Immature natural killer cell (primary cell): ENCODE results near the gene CDK11A. TPM values are rescaled to one million over a fixed set of nuclear protein-coding genes. Genes with fewer than 3 reads are reported as not detected.
A peak's percentile ranks its signal among the peaks of the same experiment; 100 is the strongest.
"Not testable (repeated sequence)": the region's sequence is repeated elsewhere in the genome, so short reads cannot be mapped to it uniquely, and the experiment has no call there.

Source experiments
- DNase-seq, 3 donors: peaks; one replicate each; pipeline ENCODE4 v3.0.0; 2022; ENCODE audit warnings: mixed read lengths in 1 of 3
- H3K27ac Mint-ChIP-seq, 6 donors: one replicate each; pipeline ENCODE4 v1.8.0; 2020; ENCODE audit warnings: mixed read lengths in 6 of 6, mild to moderate bottlenecking in 5 of 6, inconsistent platforms in 4 of 6, moderate library complexity in 3 of 6
- H3K27me3 Mint-ChIP-seq, 3 donors: one replicate each; pipeline ENCODE4 v1.8.0; 2020 to 2021; ENCODE audit warnings: low read depth in 3 of 3, mild to moderate bottlenecking in 3 of 3, mixed read lengths in 3 of 3, moderate library complexity in 3 of 3, inconsistent platforms in 1 of 3
- H3K36me3 Mint-ChIP-seq, 3 donors: one replicate each; pipeline ENCODE4 v1.8.0; 2020; ENCODE audit warnings: mixed read lengths in 3 of 3, inconsistent platforms in 2 of 3, mild to moderate bottlenecking in 2 of 3
- H3K4me1 Mint-ChIP-seq, 2 donors: one replicate each; pipeline ENCODE4 v1.8.0; 2020; ENCODE audit warnings: inconsistent platforms in 2 of 2, mild to moderate bottlenecking in 2 of 2, mixed read lengths in 2 of 2, moderate library complexity in 1 of 2
- H3K4me3 Mint-ChIP-seq, 5 donors: one replicate each; pipeline ENCODE4 v1.8.0; 2020; ENCODE audit warnings: mild to moderate bottlenecking in 5 of 5, mixed read lengths in 5 of 5, inconsistent platforms in 3 of 5, moderate library complexity in 3 of 5
- H3K9me3 Mint-ChIP-seq, 6 donors: one replicate each; pipeline ENCODE4 v1.8.0; 2020; ENCODE audit warnings: mild to moderate bottlenecking in 6 of 6, mixed read lengths in 6 of 6, inconsistent platforms in 4 of 6, moderate library complexity in 3 of 6
- polyA plus RNA-seq, 3 donors: library from polyadenylated mRNA; unstranded; fragments of 300-500 nt; fragmentation: Illumina TruSeq; gene quantifications; one replicate each; pipeline ENCODE4 v1.2.3, GENCODE V29; 2021

CDK11A gene
- 10 to 100 TPM in 2 of 3 donors, 1 to 10 TPM in 1; 1.6 to 32.6 (median 14.9) TPM for polyA plus RNA-seq

DNA sequence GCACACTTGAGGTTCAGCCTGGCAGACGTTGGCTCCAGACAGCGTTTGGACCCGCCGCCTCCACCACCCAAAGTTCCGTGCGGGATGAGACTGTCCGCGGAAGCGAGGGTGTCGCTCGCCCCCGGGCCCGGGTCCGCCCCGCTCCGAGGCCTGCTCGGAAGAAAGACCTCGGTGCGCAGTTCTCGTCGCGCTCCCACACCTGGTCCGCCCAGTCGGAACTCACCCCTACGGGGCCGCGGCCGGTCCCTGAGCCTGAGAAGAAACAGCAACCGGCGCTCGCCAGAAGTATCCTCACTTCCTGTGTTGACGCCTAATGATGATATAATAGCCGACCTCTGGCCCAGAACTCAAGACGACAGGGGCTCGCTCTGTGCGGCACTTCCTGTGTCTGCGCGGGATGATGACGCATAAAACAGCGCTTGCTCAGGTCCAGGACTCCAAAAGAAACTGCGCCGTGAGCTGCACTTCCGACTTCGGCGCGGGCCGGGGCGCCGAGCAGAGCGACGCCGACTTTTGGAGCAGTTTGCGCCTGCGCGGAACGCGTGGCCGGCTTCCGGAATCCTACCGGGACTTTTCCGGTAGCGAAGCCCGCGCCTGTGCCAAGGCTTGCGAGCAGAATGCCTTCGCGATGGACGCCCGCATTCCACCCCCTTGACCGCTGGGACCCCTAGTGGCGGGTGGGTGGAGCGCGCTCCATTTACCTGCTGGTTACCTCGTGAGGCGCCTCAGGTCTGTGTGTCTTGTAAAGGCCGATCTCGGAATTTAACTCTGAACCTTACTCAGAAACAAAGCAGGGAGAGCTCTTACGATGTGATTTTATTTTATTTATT lies at the start of gene CDK11A:
Gene CDK11A (minus strand): TSS at position 323 of the 830 bp plus-strand sequence. CDS start 1,539 bp downstream, outside the sequence.
- Mint-ChIP-seq H3K4me1 (peaks cover 11 to 20% of the 10 kb centered on the region in 2 donors), H3K27ac (peak within 1 kb of the TSS; percentile 89 to 97 (median 94)), H3K4me3 (peak within 1 kb of the TSS; percentile 86 to 97 (median 93))
- not testable (repeated sequence) for H3K9me3 Mint-ChIP-seq, H3K27me3 Mint-ChIP-seq, H3K36me3 Mint-ChIP-seq
- DNase-seq = peak; percentile 99

DNA sequence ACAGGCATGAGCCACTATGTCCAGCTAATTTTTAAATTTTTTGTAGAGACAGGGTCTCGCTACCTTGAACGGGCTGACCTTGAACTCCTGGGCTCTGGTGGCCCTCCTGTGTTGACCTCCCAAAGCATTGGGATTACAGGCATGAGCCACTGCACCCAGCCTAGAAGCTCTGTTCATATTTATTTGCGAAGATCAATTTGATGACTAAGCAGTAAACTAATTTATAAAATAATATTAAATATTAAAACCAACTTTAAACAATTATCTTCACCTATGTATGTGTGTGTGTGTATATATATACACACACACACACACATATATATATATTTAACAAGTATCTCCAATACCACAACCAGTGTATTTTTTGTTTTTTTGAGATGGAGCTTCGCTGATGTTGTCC lies 49.7 kb upstream of the CDK11A start:
- Mint-ChIP-seq H3K27ac (no peak overlapping the region), H3K9me3 (no peaks in the 10 kb centered on the region), H3K36me3 (peaks cover 5 to 15% (median 11%) of the 10 kb centered on the region in 3 donors), H3K4me1 (peaks cover 31 to 33% of the 10 kb centered on the region in 2 donors), H3K4me3 (no peak overlapping the region), H3K27me3 (peaks cover 1 to 3% (median 3%) of the 10 kb centered on the region in 3 donors)
- no peak for DNase-seq

DNA sequence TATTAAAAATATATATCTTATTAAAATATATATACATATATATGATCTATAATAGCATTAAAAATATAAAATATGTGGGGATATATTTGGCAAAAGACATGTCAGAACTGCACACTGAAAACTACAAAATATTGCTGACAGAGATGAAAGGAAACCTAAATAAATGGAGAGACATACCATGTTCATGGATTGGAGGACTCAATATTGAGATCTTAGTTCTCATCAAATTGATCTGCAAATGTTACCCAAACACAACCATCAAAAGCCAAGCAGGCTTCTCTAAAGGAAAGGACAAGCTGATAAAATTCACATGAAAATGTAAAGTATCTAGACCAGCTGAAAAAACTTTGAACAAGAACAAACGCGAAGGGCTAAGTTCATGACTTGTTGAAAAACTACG lies 46.9 kb upstream of the CDK11A start:
- no peak overlapping the region for H3K4me3 Mint-ChIP-seq
- peaks cover 21 to 27% of the 10 kb centered on the region in 2 donors for H3K4me1 Mint-ChIP-seq
- H3K27me3 Mint-ChIP-seq = peaks cover 0 to 1% (median 0%) of the 10 kb centered on the region in 3 donors
- H3K9me3 Mint-ChIP-seq = no peaks in the 10 kb centered on the region
- peak overlapping the region in 2 of 6 donors; percentile 5 to 14 for H3K27ac Mint-ChIP-seq
- H3K36me3 Mint-ChIP-seq = peaks cover 11 to 20% (median 17%) of the 10 kb centered on the region in 3 donors
- no peak for DNase-seq

DNA sequence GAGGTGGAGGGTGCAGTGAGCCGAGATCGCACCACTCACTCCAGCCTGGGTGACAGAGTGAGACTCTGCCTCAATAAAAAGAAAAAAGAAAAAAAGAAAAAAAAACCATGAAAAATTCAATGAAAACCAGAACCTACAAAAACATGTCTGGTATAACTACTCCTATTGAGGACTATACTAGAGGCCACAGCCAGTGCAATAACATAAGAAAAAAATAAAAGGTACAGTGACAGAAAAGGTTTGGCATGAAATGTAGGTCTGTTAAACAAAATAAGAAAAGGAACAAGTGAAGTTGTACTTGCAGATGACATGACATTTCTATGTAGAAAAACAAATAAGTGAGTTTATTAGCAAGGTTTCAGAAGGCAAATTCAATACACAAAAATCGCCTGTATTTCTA lies 45.9 kb upstream of the CDK11A start:
- Mint-ChIP-seq H3K4me3 (no peak overlapping the region), H3K4me1 (peaks cover 11 to 17% of the 10 kb centered on the region in 2 donors), H3K9me3 (no peaks in the 10 kb centered on the region), H3K27me3 (peaks cover 0 to 1% (median 0%) of the 10 kb centered on the region in 3 donors), H3K36me3 (peaks cover 11 to 20% (median 17%) of the 10 kb centered on the region in 3 donors), H3K27ac (peak overlapping the region in 3 of 6 donors; percentile 37 to 64 (median 44))
- DNase-seq = no peak

DNA sequence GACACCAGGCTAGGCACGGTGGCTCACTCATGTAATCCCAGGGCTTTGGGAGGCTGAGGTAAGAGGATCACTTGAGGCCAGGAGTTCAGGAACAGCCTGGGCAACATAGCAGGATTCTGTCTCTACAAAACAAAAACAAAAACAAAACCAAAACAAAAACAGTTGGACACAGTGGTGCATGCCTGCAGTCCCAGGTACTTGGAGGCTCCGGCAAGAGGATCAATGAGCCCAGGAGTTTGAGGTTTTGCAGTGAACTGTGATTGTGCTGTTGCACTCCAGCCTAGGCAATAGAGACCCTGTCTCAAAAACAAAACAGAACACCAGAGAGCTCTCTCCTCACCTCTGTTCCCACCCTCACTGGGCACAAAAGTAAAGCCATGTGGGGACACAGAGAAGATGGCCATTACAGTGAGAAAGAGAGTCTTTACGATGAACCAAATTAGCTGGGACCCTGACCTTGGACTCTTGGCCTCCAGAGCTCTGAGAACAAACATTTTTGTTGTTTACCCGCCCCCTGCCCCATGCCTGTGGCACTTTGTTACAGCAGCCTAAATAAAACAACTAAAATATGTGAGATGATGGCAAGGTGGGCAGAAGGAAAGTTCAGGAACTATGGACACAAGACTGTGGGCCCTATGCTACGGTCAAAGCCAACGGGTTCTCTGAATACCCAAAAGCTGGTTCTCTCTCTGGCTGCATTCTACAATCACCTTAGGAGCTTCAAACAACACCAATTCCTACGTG lies 44.3 kb upstream of the CDK11A start:
- no peaks in the 10 kb centered on the region for H3K27me3 Mint-ChIP-seq
- peaks cover 11 to 20% (median 17%) of the 10 kb centered on the region in 3 donors for H3K36me3 Mint-ChIP-seq
- H3K4me1 Mint-ChIP-seq = peaks cover 12 to 16% of the 10 kb centered on the region in 2 donors
- no peak for DNase-seq
- H3K4me3 Mint-ChIP-seq = no peak overlapping the region
- H3K27ac Mint-ChIP-seq = peak overlapping the region in 3 of 6 donors; percentile 4 to 76 (median 51)
- H3K9me3 Mint-ChIP-seq = no peaks in the 10 kb centered on the region

DNA sequence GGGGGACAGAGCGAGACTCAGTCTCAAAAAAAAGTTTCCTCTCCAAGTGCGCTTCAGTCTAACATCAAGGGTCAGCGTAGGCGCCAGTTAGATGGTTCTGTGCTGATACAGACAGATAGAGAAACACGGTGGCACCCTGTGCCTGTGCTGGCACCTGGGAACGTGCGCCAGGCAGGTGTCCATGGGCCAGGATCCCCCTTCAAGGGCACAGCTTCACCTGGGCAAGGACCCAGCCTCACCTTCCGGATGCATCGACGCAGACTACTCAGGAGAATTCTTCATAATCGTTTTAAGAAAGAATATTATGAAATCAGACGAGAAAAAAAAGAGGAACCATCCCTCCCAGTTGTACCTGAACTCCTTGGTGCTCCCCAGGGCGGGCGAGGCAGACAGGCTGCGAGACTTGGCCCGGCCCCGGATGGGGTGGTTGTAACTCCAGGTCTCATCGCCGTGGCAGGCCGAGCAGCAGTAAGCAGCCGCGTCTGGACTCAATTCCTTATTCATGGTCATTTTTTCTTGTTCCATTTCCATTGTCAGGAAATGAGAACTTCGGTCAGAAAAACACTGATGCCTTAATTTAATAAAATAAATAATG lies 40.8 kb upstream of the CDK11A start:
- H3K4me3 Mint-ChIP-seq = no peak overlapping the region

DNA sequence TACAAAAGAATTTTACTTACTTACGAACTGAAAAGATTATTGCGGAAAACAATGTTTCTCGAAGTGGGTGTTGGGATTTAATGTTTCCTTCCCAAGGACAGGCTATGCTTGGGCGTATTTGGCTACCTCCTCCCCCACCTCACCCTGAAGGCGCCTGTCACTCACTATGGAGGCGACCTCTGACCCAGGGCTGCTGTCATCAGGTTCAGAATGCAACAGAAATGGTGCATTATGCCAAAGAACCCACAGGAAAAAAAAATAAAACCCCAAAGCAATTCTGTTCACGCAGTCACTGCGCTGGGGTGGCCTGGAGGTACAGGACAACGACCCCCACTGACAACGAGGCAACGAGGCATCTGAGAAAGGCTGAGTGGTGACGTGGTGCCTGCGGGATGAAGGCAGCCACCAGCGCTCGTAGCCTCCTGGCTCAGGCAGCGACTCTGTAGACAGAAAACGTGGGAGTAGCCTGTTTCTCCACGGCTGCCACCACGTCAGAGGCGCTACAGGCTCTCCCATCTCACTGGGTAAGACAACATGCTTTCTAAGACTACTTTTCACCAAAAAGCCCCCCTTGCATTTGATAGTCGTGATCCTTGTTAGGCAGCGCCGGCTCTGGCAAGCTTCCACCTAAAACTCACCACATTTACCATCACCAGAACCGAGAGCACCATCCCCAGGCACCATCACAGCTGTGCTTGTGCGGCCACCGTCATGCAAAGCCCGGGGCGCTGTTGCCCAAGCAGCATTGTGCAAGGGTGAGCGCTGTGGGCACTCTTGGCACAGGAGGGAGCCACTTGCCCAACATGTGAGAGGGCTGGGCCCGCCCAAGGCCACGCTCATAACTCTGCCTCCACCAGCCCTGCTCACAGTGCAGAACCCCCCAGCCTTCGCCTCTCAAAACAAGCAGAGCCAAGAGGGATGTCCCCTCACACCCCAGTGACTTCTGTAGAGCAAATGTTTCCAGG lies 39.8 kb upstream of the CDK11A start:
- H3K4me1 Mint-ChIP-seq = peaks cover 15 to 19% of the 10 kb centered on the region in 2 donors
- DNase-seq = no peak
- peaks cover 0 to 2% (median 0%) of the 10 kb centered on the region in 3 donors for H3K27me3 Mint-ChIP-seq
- H3K9me3 Mint-ChIP-seq = no peaks in the 10 kb centered on the region
- peak overlapping the region in 1 of 6 donors; percentile 29 for H3K27ac Mint-ChIP-seq
- peaks cover 6 to 12% (median 8%) of the 10 kb centered on the region in 3 donors for H3K36me3 Mint-ChIP-seq
- no peak overlapping the region for H3K4me3 Mint-ChIP-seq

More for the DNA sequence above, 40.8 kb upstream of the CDK11A start:
- Mint-ChIP-seq H3K36me3 (peaks cover 7 to 13% (median 10%) of the 10 kb centered on the region in 3 donors), H3K4me1 (peaks cover 9 to 11% of the 10 kb centered on the region in 2 donors), H3K9me3 (no peaks in the 10 kb centered on the region), H3K27me3 (no peaks in the 10 kb centered on the region), H3K27ac (no peak overlapping the region)
- DNase-seq = no peak

DNA sequence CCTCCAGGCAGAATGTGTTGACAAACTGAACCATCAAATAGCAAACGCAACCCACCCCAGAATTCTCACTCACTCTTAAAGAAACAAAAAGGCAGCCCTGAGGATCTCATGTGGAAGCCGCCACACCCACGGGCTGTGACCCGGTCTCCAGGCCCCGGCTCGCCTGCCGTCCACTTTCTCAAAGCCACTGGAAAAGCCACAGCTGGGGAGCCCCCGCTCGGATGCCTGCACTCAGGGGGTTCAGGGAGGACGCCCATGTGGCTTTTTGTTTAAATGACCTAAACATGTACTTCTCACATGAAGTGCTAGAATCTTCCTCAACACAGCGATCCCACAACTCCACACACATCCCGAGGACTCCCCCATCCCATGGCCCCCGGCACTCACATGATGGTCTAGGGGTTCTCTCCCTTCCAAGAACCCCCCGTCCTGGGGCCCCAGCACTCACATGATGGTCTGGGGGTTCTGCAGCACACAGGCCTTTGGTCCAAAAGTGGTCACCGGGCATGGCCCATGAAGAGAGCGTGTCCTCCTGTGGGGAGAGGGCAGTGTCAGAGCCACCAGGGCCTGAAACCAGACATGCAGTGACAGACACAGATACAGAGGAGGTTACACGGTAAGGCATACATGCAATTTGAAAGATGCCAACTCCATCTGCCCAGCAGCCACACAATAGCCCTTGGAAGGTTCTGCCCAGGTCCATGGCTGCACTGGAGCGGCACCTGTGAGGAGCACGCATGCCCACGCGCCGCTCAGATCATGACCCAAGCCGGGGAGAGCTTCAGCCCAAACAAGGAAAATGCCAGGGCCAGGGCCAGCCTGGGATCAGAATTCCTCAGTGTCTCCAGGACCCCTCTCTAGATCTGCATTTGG lies 37.6 kb upstream of the CDK11A start:
- H3K4me3 Mint-ChIP-seq = no peak overlapping the region
- peaks cover 20 to 30% of the 10 kb centered on the region in 2 donors for H3K4me1 Mint-ChIP-seq
- H3K27me3 Mint-ChIP-seq = peaks cover 0 to 6% (median 3%) of the 10 kb centered on the region in 3 donors
- H3K36me3 Mint-ChIP-seq = peaks cover 0 to 6% (median 4%) of the 10 kb centered on the region in 3 donors
- H3K9me3 Mint-ChIP-seq = no peaks in the 10 kb centered on the region
- H3K27ac Mint-ChIP-seq = peak overlapping the region in 1 of 6 donors; percentile 34
- DNase-seq = no peak

DNA sequence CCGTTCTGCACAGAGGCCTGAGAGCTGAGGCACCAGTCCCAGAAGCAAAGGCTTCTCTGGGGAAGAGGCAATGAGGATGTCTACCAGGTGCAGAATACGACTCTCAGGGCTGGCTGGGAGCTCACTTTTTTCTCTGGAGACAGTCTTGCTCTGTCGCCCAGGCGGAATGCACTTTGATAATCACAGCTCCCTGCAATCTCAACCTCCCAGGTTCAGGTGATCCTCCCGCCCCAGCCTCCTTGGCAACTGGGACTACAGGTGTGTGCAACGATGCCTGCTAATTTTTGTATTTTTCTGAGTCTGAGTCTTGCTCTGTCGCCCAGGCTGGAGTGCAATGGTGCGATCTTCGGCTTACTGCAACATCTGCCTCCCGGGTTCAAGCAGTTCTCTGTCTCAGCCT lies 36.6 kb upstream of the CDK11A start:
- Mint-ChIP-seq H3K36me3 (peaks cover 0 to 6% (median 4%) of the 10 kb centered on the region in 3 donors), H3K27me3 (peaks cover 0 to 6% (median 3%) of the 10 kb centered on the region in 3 donors), H3K27ac (no peak overlapping the region), H3K4me3 (peak overlapping the region in 1 of 5 donors; percentile 58), H3K9me3 (no peaks in the 10 kb centered on the region), H3K4me1 (peaks cover 20 to 30% of the 10 kb centered on the region in 2 donors)
- no peak for DNase-seq

DNA sequence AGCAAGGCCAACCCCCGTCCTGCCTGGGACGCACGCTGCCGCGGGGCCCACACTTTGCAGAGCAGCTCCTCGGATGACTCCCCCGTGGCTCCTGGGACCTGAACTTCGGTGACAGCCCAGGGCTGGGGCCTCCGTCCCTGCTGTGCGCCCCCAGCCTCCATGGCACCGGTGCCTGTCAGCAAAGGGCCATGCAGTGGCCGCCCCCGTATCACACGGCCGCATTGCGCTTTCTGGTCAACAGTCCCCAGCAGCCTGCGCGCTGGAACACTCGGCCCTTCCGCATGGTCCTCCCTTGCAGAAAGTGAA lies 36.1 kb upstream of the CDK11A start:
- peaks cover 0 to 6% (median 4%) of the 10 kb centered on the region in 3 donors for H3K36me3 Mint-ChIP-seq
- peaks cover 0 to 6% (median 3%) of the 10 kb centered on the region in 3 donors for H3K27me3 Mint-ChIP-seq
- H3K4me3 Mint-ChIP-seq = no peak overlapping the region
- no peaks in the 10 kb centered on the region for H3K9me3 Mint-ChIP-seq
- H3K4me1 Mint-ChIP-seq = peaks cover 20 to 30% of the 10 kb centered on the region in 2 donors
- DNase-seq = no peak
- H3K27ac Mint-ChIP-seq = no peak overlapping the region

DNA sequence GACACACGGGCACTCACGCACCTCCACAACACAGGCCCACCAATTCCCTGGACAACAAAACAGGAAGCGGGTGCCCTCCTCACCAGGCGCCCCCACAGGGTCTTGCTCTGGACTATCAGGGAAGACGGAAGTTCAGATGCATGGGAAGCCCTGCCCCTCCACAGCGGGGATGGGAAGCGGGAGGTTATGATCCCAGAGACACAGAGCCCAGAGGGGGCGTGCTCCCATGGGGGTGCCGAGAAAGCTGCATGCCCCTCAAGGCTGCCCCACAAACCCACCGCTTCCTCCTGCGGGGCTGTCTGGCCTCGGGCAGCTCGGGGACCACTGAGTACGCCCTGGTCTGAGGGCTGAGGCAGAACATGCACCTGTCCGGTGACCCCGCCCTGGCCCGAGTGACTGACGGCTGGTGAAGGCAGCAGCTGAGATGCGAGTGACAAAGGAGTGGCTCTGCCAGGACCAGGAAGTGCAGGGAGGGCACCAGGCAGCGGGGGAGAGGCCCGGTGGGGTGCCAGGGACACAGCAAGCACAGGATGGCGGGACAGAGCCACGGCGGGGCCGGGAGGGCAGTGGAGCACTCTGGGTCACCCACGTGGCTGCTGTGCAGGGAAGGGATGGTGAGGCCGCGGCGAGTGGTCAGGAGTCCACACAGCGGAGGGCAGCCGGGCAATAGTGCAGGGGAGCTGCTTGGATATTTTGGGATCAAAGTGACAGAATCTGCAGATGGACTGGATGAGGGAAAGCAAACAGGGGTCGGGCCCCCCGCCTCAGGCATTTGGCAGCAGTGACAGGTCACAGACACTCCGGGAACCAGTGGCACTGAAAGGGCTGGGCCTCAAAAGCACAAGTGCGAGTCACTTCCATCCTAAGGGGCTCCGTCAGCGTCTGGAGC lies 35.5 kb upstream of the CDK11A start:
- Mint-ChIP-seq H3K9me3 (no peaks in the 10 kb centered on the region), H3K36me3 (peaks cover 0 to 6% (median 4%) of the 10 kb centered on the region in 3 donors), H3K4me1 (peaks cover 20 to 30% of the 10 kb centered on the region in 2 donors), H3K27me3 (peaks cover 0 to 6% (median 3%) of the 10 kb centered on the region in 3 donors), H3K4me3 (peak overlapping the region in 3 of 5 donors; percentile 21 to 65 (median 36)), H3K27ac (peak overlapping the region; percentile 57 to 83 (median 75))
- no peak for DNase-seq
